Activated naive CD8-positive, alpha-beta T cell treated with anti-CD3 and anti-CD28 coated beads, Interleukin-2, amount 10 ng/mL, durations not matched to agents 7 days and 5 days (primary cell): ENCODE data around the gene CSF2RB. TPM values are rescaled to one million over a fixed set of nuclear protein-coding genes. Genes with fewer than 3 reads are reported as not detected.
"Not testable (repeated sequence)": the region's sequence is repeated elsewhere in the genome, so short reads cannot be mapped to it uniquely, and the experiment has no call there.

Experiments used
- ATAC-seq: fragments of 150-1000 bp; cut with Tn5 transposase; one replicate; pipeline ENCODE4 v1.10.0; 2021; ENCODE audit warnings: low read depth, moderate library complexity
- POLR2A ChIA-PET: fragments of 350-600 bp; sonication (Branson Sonifier 250); formaldehyde crosslinking; loops from one replicate; lab custom pipeline; 2021; ENCODE audit warnings: antibody characterized with exemption; lab: Charles Lee
- DNase-seq: peaks from one replicate; pipeline ENCODE4 v3.0.0; 2021
- H3K27ac Mint-ChIP-seq: one replicate; pipeline ENCODE4 v1.8.0; 2022; ENCODE audit warnings: mild to moderate bottlenecking, mixed read lengths
- H3K27me3 Mint-ChIP-seq: one replicate; pipeline ENCODE4 v1.8.0; 2022; ENCODE audit warnings: mild to moderate bottlenecking, moderate library complexity, mixed read lengths
- H3K36me3 Mint-ChIP-seq: one replicate; pipeline ENCODE4 v1.8.0; 2021; ENCODE audit warnings: mild to moderate bottlenecking, mixed read lengths
- H3K4me1 Mint-ChIP-seq: one replicate; pipeline ENCODE4 v1.8.0; 2021; ENCODE audit warnings: mixed read lengths
- H3K4me3 Mint-ChIP-seq: one replicate; pipeline ENCODE4 v1.8.0; 2022; ENCODE audit warnings: mild to moderate bottlenecking, moderate library complexity, mixed read lengths
- H3K9me3 Mint-ChIP-seq: one replicate; pipeline ENCODE4 v1.8.0; 2021; ENCODE audit warnings: mixed read lengths
- total RNA-seq, 2 experiments: library from RNA; stranded (reverse); gene quantifications; one replicate each; pipeline ENCODE4 v1.2.3, GENCODE V29; 2021

Gene CSF2RB
- total RNA-seq, 2 experiments from 2014 or later = 1.1 to 1.3 TPM

GRCh38 chr22:36982136-36982535 lies 68.7 kb downstream of the CSF2RB start:
- no peak overlapping the region for H3K4me3 Mint-ChIP-seq
- peaks cover 5% of the 10 kb centered on the region for H3K36me3 Mint-ChIP-seq
- no peak overlapping the region for H3K27ac Mint-ChIP-seq

GRCh38 chr22:36985211-36985889 lies 71.9 kb downstream of the CSF2RB start:
- Mint-ChIP-seq H3K27ac (no peak overlapping the region), H3K9me3 (peaks cover 15% of the 10 kb centered on the region), H3K27me3 (peaks cover 28% of the 10 kb centered on the region), H3K4me3 (no peak overlapping the region), H3K36me3 (peaks cover 5% of the 10 kb centered on the region), H3K4me1 (no peaks in the 10 kb centered on the region)
- ATAC-seq (no peak), DNase-seq (no peak)
- POLR2A ChIA-PET = no interaction called here

More at GRCh38 chr22:36982136-36982535, 68.7 kb downstream of the CSF2RB start:
- peaks cover 11% of the 10 kb centered on the region for H3K27me3 Mint-ChIP-seq
- ATAC-seq (no peak), DNase-seq (no peak)
- POLR2A ChIA-PET = no interaction called here
- peaks cover 15% of the 10 kb centered on the region for H3K9me3 Mint-ChIP-seq
- H3K4me1 Mint-ChIP-seq = peaks cover 9% of the 10 kb centered on the region

GRCh38 chr22:36986242-36986821 lies 72.9 kb downstream of the CSF2RB start:
- POLR2A ChIA-PET = no interaction called here
- DNase-seq = no peak
- Mint-ChIP-seq H3K9me3 (peaks cover 15% of the 10 kb centered on the region), H3K36me3 (peaks cover 5% of the 10 kb centered on the region), H3K4me3 (no peak overlapping the region), H3K27me3 (peaks cover 30% of the 10 kb centered on the region), H3K4me1 (no peaks in the 10 kb centered on the region), H3K27ac (no peak overlapping the region)
- no peak for ATAC-seq

- peaks cover 35% of the 10 kb centered on the region for H3K27me3 Mint-ChIP-seq
- no peaks in the 10 kb centered on the region for H3K4me1 Mint-ChIP-seq
- H3K36me3 Mint-ChIP-seq = peaks cover 5% of the 10 kb centered on the region
- POLR2A ChIA-PET = no interaction called here
- peaks cover 15% of the 10 kb centered on the region for H3K9me3 Mint-ChIP-seq
- H3K27ac Mint-ChIP-seq = peak overlapping the region; percentile 7
- H3K4me3 Mint-ChIP-seq = no peak overlapping the region
- DNase-seq (no peak), ATAC-seq (no peak)
These were observed 74.8 kb downstream of the CSF2RB start for GRCh38 chr22:36988075-36988832.

DNA sequence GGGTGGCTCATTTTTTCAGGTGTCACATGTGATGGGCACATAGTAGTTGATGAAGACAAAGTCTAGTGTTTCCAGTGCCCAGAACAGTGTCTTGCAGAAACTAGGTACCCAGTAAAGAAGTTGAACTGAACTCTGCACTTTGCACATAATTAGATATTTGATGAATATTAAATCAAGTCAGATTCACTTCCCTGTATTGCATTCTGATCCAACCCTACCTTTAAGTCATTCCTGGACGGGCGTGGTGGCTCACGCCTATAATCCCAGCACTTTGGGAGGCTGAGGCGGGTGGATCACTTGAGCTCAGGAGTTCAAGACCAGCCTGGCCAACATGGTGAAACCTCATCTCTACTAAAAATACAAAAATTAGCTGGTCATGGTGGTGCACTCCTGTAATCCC lies 75.6 kb downstream of the CSF2RB start:
- DNase-seq, H3K4me1 Mint-ChIP-seq, H3K36me3 Mint-ChIP-seq, ATAC-seq, H3K4me3 Mint-ChIP-seq, H3K27ac Mint-ChIP-seq, POLR2A ChIA-PET: not testable (repeated sequence)
- Mint-ChIP-seq H3K27me3 (peaks cover 36% of the 10 kb centered on the region), H3K9me3 (peaks cover 15% of the 10 kb centered on the region)

Other genes starting within 250 kb of the CSF2RB start
- gene CACNG2, start 209.9 kb upstream of the CSF2RB start, total RNA-seq = not detected
- gene IFT27, start 137.5 kb upstream of the CSF2RB start, total RNA-seq = 10 to 100 TPM; 23.5 to 27.8 TPM
- gene PVALB, start 96.6 kb upstream of the CSF2RB start, total RNA-seq = not detected
- 10 to 100 TPM; 31.0 to 35.3 TPM for gene NCF4, start 52.6 kb upstream of the CSF2RB start, total RNA-seq
- 1 to 10 TPM; 3.7 to 6.1 TPM for gene TST, start 105.8 kb downstream of the CSF2RB start, total RNA-seq
- 10 to 100 TPM; 23.1 to 23.4 TPM for gene MPST, start 106.1 kb downstream of the CSF2RB start, total RNA-seq
- gene KCTD17, start 138.1 kb downstream of the CSF2RB start, total RNA-seq = 10 to 100 TPM; 28.1 to 34.7 TPM
- 1 to 10 TPM; 1.8 to 2.2 TPM for gene TMPRSS6, start 196.1 kb downstream of the CSF2RB start, total RNA-seq
- gene IL2RB, start 236.3 kb downstream of the CSF2RB start, total RNA-seq = 100 to 1,000 TPM; 223 to 232 TPM